HEK293 (cell line): Measurements from ENCODE around the gene PHLPP2.

ENCODE experiments used
- CTCF ChIA-PET: fragments of 350-600 bp; formaldehyde crosslinking; extraction: SDS; loops from one replicate; lab custom pipeline; 2021; ENCODE audit warnings: antibody characterized with exemption; lab: Yijun Ruan, JAX
- POLR2A ChIA-PET: fragments of 300-600 bp; formaldehyde crosslinking; extraction: SDS; loops from one replicate; lab custom pipeline; 2020; ENCODE audit warnings: antibody characterized with exemption, inconsistent platforms; lab: Yijun Ruan, JAX
- H3K27ac ChIP-seq: fragments of 200-500 bp; sonication (Bioruptor generic); 2 replicates; pipeline ENCODE4 v1.5.1; 2014; ENCODE audit warnings: low read depth, low read length, control low read depth, inconsistent platforms; ENCODE audit errors: extremely low read depth
- H3K36me3 ChIP-seq, 2 experiments: fragments of 200-500 bp in 1 of 2; sonication (Bioruptor generic) in 1 of 2; 1 replicate in 1 of 2; 2 replicates in 1 of 2; pipeline ENCODE4 v1.5.1; 2014 to 2017; ENCODE audit warnings: inconsistent platforms in 2 of 2, low read length in 2 of 2; ENCODE audit not compliant: control insufficient read depth in 2 of 2, insufficient read depth in 1 of 2
- H3K4me1 ChIP-seq: fragments of 200-500 bp; sonication (Bioruptor generic); 2 replicates; pipeline ENCODE4 v1.5.1; 2014; ENCODE audit warnings: mild to moderate bottlenecking, low read length, inconsistent platforms; ENCODE audit not compliant: control insufficient read depth, insufficient read depth
- H3K4me3 ChIP-seq: 2 replicates; pipeline ENCODE4 v1.5.1; 2011; ENCODE audit warnings: low read depth, mild to moderate bottlenecking, control low read depth, low read length, moderate library complexity
- H3K9me3 ChIP-seq: fragments of 200-500 bp; sonication (Bioruptor generic); 2 replicates; pipeline ENCODE4 v1.5.1; 2014; ENCODE audit warnings: low read depth, low read length, inconsistent platforms; ENCODE audit not compliant: control insufficient read depth, insufficient read depth
- MYNN ChIP-seq: fragments of 450-650 bp; formaldehyde crosslinking; IDR thresholded peaks from 2 replicates; pipeline ENCODE4 v1.5.1; 2016; ENCODE audit warnings: missing biosample characterization, missing genetic modification characterization, borderline replicate concordance
- MZF1 ChIP-seq: fragments of 450-650 bp; formaldehyde crosslinking; IDR thresholded peaks from 2 replicates; pipeline ENCODE4 v1.5.1; 2017; ENCODE audit warnings: missing biosample characterization, missing genetic modification characterization, borderline replicate concordance
- SP7 ChIP-seq: fragments of 450-650 bp; formaldehyde crosslinking; IDR thresholded peaks from 2 replicates; pipeline ENCODE4 v1.5.1; 2016; ENCODE audit warnings: missing biosample characterization, missing genetic modification characterization
- ZFP69B ChIP-seq: fragments of 450-650 bp; formaldehyde crosslinking; IDR thresholded peaks from 2 replicates; pipeline ENCODE4 v1.5.1; 2016; ENCODE audit warnings: missing biosample characterization, missing genetic modification characterization
- ZNF146 ChIP-seq: fragments of 450-650 bp; formaldehyde crosslinking; IDR thresholded peaks from 2 replicates; pipeline ENCODE4 v1.5.1; 2016; ENCODE audit warnings: missing biosample characterization, missing genetic modification characterization
- ZNF211 ChIP-seq: fragments of 450-650 bp; formaldehyde crosslinking; IDR thresholded peaks from 2 replicates; pipeline ENCODE4 v1.5.1; 2016; ENCODE audit warnings: low read depth, missing biosample characterization, missing genetic modification characterization
- ZNF221 ChIP-seq: fragments of 450-650 bp; formaldehyde crosslinking; IDR thresholded peaks from 2 replicates; pipeline ENCODE4 v1.5.1; 2017; ENCODE audit warnings: missing biosample characterization, missing genetic modification characterization, borderline replicate concordance
- ZNF223 ChIP-seq: fragments of 450-650 bp; formaldehyde crosslinking; IDR thresholded peaks from 2 replicates; pipeline ENCODE4 v1.5.1; 2016; ENCODE audit warnings: missing biosample characterization, missing genetic modification characterization
- ZNF341 ChIP-seq: fragments of 450-650 bp; formaldehyde crosslinking; IDR thresholded peaks from 2 replicates; pipeline ENCODE4; 2016; ENCODE audit warnings: low read depth, missing biosample characterization, missing genetic modification characterization
- ZNF529 ChIP-seq: fragments of 450-650 bp; formaldehyde crosslinking; IDR thresholded peaks from 2 replicates; pipeline ENCODE4 v1.5.1; 2017; ENCODE audit warnings: missing genetic modification characterization, missing biosample characterization; ENCODE audit not compliant: insufficient replicate concordance
- ZNF530 ChIP-seq: fragments of 450-650 bp; formaldehyde crosslinking; IDR thresholded peaks from 2 replicates; pipeline ENCODE4 v1.5.1; 2016; ENCODE audit warnings: low read depth, missing biosample characterization, missing genetic modification characterization
- ZNF654 ChIP-seq: fragments of 450-650 bp; formaldehyde crosslinking; IDR thresholded peaks from 2 replicates; pipeline ENCODE4 v1.5.1; 2016; ENCODE audit warnings: low read depth, missing biosample characterization, missing genetic modification characterization
- ZNF785 ChIP-seq: fragments of 450-650 bp; formaldehyde crosslinking; IDR thresholded peaks from 2 replicates; pipeline ENCODE4 v1.5.1; 2016; ENCODE audit warnings: missing biosample characterization, missing genetic modification characterization
- TF ChIP-seq, protein P1 (sequence below): fragments of 450-650 bp; formaldehyde crosslinking; IDR thresholded peaks from 2 replicates; pipeline ENCODE4 v1.5.1; 2016; ENCODE audit warnings: missing biosample characterization, missing genetic modification characterization, borderline replicate concordance
- TF ChIP-seq, protein P2 (sequence below): sonication (generic); formaldehyde crosslinking; IDR thresholded peaks from 2 replicates; pipeline ENCODE4 v1.8.1; 2022; ENCODE audit warnings: mild to moderate bottlenecking, moderate library complexity, missing genetic modification reagents
- TF ChIP-seq, protein P3 (sequence below): fragments of 450-650 bp; formaldehyde crosslinking; IDR thresholded peaks from 2 replicates; pipeline ENCODE4 v1.5.1; 2017; ENCODE audit warnings: missing biosample characterization, missing genetic modification characterization
- TF ChIP-seq, protein P4 (sequence below): fragments of 450-650 bp; formaldehyde crosslinking; conservative IDR thresholded peaks from 2 replicates; pipeline ENCODE4 v1.5.1; 2016; ENCODE audit warnings: low read depth, missing biosample characterization, missing genetic modification characterization
- TF ChIP-seq, protein P5 (sequence below): fragments of 450-650 bp; formaldehyde crosslinking; optimal IDR thresholded peaks from 2 replicates; pipeline ENCODE3; 2016; ENCODE audit warnings: missing biosample characterization, mild to moderate bottlenecking, missing genetic modification characterization
- TF ChIP-seq, protein P6 (sequence below): fragments of 450-650 bp; formaldehyde crosslinking; IDR thresholded peaks from 2 replicates; pipeline ENCODE4 v1.5.1; 2016; ENCODE audit warnings: missing biosample characterization, missing genetic modification characterization

PHLPP2 gene

DNA sequence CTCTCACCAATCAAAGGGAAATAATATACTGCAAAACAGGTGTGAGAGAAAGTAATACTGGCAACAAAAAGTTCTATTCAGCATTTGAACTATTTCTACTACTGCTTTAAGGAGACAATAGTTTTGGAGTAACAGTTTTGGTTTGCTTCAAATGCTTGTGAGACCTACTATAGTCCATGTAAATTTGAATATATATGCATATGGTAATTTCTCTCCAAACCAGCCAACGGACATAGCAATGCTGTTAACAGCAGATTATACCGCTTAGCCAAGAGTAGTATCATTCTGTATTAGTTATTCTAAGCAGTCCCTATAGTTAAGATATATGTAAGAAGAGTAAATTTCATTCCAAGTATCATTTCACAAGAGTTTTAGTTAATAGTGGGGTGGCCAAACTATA lies 18.5 kb downstream of the PHLPP2 start:
- TF ChIP-seq, protein P1, sequence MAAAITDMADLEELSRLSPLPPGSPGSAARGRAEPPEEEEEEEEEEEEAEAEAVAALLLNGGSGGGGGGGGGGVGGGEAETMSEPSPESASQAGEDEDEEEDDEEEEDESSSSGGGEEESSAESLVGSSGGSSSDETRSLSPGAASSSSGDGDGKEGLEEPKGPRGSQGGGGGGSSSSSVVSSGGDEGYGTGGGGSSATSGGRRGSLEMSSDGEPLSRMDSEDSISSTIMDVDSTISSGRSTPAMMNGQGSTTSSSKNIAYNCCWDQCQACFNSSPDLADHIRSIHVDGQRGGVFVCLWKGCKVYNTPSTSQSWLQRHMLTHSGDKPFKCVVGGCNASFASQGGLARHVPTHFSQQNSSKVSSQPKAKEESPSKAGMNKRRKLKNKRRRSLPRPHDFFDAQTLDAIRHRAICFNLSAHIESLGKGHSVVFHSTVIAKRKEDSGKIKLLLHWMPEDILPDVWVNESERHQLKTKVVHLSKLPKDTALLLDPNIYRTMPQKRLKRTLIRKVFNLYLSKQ (tag by site-specific recombination) = no peak
- TF ChIP-seq ZNF530 (tag by site-specific recombination) = no peak
- no peak for TF ChIP-seq ZNF785
- TF ChIP-seq ZNF654 (tag by site-specific recombination) = no peak
- TF ChIP-seq ZNF341 (tag by site-specific recombination) = no peak
- TF ChIP-seq, protein P2, sequence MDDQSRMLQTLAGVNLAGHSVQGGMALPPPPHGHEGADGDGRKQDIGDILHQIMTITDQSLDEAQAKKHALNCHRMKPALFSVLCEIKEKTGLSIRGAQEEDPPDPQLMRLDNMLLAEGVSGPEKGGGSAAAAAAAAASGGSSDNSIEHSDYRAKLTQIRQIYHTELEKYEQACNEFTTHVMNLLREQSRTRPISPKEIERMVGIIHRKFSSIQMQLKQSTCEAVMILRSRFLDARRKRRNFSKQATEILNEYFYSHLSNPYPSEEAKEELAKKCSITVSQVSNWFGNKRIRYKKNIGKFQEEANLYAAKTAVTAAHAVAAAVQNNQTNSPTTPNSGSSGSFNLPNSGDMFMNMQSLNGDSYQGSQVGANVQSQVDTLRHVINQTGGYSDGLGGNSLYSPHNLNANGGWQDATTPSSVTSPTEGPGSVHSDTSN (CRISPR knock-in tag) = no peak
- no peak for TF ChIP-seq MYNN (tag by site-specific recombination)
- no peak for TF ChIP-seq ZFP69B (tag by site-specific recombination)
- no peak for TF ChIP-seq ZNF529 (tag by site-specific recombination)
- no peak for TF ChIP-seq ZNF146
- no peak for TF ChIP-seq SP7
- Histone ChIP-seq H3K4me1 (peaks cover 7% of the 10 kb centered on the region; the same call in 1 of the 2 replicates), H3K36me3 (peaks cover 0 to 5% of the 10 kb centered on the region in 2 experiments; a peak in 1 of 3 replicates), H3K4me3 (no peak overlapping the region), H3K9me3 (no peaks in the 10 kb centered on the region), H3K27ac (no peak overlapping the region)
- CTCF ChIA-PET = interaction anchor here (0.6 kb wide), 2 partner anchors 19 to 388 kb away, joined by 3 read pairs; no protein-coding TSS in a partner anchor
- POLR2A ChIA-PET = no interaction called here

DNA sequence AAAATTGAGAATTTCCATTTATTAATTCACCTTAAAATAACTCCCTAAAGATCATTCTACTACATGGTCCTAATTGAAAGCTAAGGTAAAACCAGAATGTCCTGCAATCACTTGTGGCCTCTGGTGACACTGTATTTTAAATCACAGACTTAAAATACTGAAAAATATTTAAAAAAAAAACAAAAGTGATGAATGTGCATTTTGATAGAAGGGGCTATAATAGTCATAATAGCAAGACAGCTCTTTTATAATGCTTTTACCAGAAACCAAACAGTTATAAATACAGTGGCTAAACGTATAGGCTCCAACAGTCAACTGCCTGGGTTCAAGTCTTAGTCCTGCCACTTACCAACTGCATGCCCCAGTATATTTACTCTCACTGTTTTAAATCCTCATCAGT lies 21.2 kb downstream of the PHLPP2 start:
- Histone ChIP-seq H3K9me3 (no peaks in the 10 kb centered on the region), H3K36me3 (peaks cover 0 to 23% of the 10 kb centered on the region in 2 experiments; a peak in 1 of 3 replicates), H3K4me1 (no peaks in the 10 kb centered on the region), H3K4me3 (no peak overlapping the region), H3K27ac (no peak overlapping the region)
- POLR2A ChIA-PET = no interaction called here
- CTCF ChIA-PET = interaction anchor here (0.7 to 1.6 kb wide), 3 partner anchors 9 to 258 kb away, joined by 3 read pairs; no protein-coding TSS in a partner anchor
- TF ChIP-seq ZNF211 (no peak), ZNF223 (no peak), MZF1 (no peak), ZNF221 (tag by site-specific recombination) (no peak)
- TF ChIP-seq, protein P3, sequence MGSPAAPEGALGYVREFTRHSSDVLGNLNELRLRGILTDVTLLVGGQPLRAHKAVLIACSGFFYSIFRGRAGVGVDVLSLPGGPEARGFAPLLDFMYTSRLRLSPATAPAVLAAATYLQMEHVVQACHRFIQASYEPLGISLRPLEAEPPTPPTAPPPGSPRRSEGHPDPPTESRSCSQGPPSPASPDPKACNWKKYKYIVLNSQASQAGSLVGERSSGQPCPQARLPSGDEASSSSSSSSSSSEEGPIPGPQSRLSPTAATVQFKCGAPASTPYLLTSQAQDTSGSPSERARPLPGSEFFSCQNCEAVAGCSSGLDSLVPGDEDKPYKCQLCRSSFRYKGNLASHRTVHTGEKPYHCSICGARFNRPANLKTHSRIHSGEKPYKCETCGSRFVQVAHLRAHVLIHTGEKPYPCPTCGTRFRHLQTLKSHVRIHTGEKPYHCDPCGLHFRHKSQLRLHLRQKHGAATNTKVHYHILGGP = no peak
- TF ChIP-seq, protein P4, sequence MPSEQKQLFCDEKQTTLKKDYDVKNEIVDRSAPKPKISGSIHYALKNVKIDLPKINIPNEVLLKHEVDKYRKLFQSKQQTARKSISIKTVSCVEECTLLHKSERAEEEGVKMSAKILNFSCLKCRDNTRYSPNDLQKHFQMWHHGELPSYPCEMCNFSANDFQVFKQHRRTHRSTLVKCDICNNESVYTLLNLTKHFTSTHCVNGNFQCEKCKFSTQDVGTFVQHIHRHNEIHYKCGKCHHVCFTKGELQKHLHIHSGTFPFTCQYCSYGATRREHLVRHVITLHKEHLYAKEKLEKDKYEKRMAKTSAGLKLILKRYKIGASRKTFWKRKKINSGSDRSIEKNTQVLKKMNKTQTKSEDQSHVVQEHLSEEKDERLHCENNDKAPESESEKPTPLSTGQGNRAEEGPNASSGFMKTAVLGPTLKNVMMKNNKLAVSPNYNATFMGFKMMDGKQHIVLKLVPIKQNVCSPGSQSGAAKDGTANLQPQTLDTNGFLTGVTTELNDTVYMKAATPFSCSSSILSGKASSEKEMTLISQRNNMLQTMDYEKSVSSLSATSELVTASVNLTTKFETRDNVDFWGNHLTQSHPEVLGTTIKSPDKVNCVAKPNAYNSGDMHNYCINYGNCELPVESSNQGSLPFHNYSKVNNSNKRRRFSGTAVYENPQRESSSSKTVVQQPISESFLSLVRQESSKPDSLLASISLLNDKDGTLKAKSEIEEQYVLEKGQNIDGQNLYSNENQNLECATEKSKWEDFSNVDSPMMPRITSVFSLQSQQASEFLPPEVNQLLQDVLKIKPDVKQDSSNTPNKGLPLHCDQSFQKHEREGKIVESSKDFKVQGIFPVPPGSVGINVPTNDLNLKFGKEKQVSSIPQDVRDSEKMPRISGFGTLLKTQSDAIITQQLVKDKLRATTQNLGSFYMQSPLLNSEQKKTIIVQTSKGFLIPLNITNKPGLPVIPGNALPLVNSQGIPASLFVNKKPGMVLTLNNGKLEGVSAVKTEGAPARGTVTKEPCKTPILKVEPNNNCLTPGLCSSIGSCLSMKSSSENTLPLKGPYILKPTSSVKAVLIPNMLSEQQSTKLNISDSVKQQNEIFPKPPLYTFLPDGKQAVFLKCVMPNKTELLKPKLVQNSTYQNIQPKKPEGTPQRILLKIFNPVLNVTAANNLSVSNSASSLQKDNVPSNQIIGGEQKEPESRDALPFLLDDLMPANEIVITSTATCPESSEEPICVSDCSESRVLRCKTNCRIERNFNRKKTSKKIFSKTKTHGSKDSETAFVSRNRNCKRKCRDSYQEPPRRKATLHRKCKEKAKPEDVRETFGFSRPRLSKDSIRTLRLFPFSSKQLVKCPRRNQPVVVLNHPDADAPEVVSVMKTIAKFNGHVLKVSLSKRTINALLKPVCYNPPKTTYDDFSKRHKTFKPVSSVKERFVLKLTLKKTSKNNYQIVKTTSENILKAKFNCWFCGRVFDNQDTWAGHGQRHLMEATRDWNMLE (tag by site-specific recombination) = no peak
- TF ChIP-seq, protein P5, sequence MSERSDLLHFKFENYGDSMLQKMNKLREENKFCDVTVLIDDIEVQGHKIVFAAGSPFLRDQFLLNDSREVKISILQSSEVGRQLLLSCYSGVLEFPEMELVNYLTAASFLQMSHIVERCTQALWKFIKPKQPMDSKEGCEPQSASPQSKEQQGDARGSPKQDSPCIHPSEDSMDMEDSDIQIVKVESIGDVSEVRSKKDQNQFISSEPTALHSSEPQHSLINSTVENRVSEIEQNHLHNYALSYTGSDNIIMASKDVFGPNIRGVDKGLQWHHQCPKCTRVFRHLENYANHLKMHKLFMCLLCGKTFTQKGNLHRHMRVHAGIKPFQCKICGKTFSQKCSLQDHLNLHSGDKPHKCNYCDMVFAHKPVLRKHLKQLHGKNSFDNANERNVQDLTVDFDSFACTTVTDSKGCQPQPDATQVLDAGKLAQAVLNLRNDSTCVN (tag by site-specific recombination) = no peak
- TF ChIP-seq, protein P6, sequence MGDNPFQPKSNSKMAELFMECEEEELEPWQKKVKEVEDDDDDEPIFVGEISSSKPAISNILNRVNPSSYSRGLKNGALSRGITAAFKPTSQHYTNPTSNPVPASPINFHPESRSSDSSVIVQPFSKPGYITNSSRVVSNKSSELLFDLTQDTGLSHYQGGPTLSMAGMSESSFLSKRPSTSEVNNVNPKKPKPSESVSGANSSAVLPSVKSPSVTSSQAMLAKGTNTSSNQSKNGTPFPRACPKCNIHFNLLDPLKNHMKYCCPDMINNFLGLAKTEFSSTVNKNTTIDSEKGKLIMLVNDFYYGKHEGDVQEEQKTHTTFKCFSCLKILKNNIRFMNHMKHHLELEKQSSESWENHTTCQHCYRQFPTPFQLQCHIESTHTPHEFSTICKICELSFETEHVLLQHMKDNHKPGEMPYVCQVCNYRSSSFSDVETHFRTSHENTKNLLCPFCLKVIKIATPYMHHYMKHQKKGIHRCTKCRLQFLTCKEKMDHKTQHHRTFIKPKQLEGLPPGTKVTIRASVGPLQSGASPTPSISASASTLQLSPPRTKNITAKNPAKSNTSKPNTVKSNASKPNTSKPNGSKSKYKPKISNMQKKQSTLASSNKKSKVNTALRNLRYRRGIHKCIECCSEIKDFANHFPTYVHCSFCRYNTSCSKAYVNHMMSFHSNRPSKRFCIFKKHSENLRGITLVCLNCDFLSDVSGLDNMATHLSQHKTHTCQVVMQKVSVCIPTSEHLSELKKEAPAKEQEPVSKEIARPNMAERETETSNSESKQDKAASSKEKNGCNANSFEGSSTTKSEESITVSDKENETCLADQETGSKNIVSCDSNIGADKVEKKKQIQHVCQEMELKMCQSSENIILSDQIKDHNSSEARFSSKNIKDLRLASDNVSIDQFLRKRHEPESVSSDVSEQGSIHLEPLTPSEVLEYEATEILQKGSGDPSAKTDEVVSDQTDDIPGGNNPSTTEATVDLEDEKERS = no peak
